Stimulated activated CD4-positive, alpha-beta T cell treated with anti-CD3 and anti-CD28 coated beads, Interleukin-1b, Interleukin-23, amount 100 ng/mL, for 24 hours (primary cell): ENCODE data around the gene MAP3K2.
A peak's percentile ranks its signal among the peaks of the same experiment; 100 is the strongest.

Source experiments
- DNase-seq, 4 experiments: peaks; one replicate each; pipeline ENCODE4 v3.0.0-alpha.2; 2020; ENCODE audit warnings: low read depth in 4 of 4, low spot score in 1 of 4

The MAP3K2 gene

DNA sequence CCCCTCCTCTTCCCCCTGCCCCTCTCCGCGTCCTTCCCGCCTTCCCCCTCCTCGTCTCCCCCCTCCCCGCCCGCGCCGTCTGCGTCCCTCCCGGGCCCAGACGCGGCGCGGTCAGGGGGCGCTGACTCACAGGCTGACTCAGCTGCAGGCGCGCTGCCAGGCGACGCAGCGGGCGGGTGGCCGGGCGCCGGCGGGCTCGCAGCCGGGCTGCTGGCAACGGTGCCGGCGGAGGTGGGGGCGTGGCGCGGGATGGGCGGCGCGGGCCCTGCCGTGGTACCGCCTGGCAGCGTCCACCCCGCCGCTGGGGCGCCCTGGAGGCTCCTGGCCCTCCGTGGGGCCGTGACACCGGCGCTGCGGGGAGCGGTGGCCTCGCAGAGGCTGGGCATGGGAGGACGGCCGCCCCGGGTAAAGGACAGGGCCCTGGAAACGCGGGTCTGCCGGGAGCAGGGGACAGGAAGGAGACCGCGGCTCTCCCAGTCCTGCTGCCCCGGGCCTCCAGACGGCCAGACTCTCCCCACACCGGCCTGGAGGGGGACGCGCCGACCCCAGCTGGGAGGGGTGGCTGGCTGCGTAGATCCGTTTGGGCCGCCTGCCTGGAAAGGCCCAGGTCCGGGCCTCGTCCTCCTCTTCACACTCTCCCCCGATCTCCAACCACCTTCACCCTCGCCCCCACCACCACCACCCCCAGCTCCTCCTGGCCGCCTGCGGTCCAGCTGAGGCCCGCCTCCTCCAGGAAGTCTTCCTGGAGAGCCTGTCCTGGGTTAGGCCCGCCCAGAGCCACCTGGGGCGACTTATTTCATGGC, 20.4 kb upstream of the MAP3K2 start:
- DNase-seq, result peak; percentile 74 to 88 (median 78)

- no peak for DNase-seq
Measured at GRCh38 chr2:127407661-127408003, 19.9 kb upstream of the MAP3K2 start.

GRCh38 chr2:127407091-127407490, 19.3 kb upstream of the MAP3K2 start:
- no peak for DNase-seq

DNA sequence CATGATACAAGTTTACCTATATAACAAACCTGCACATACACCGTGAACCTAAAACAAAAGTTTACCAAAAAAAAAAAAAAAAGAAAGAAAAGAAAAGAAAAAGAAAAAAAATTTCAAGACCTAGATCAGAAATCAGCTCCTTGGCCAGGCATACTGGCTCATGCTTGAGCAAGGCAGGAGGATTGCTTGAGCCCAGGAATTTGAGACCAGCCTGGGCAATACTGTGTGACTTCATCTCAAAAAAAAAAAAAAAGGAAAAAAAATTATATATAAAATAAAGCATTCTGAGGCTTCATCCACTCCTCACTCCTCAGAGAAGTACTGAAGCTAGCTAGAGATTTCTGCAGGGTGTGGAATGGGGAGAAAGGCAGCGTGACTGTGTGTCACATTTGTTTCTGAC, 18.7 kb upstream of the MAP3K2 start:
- no peak for DNase-seq

- no peak for DNase-seq
Measured at GRCh38 chr2:127405255-127405610, 17.5 kb upstream of the MAP3K2 start.

GRCh38 chr2:127404466-127405254, 16.9 kb upstream of the MAP3K2 start:
- DNase-seq, result no peak

- no peak for DNase-seq
Measured at GRCh38 chr2:127403460-127403859, 15.7 kb upstream of the MAP3K2 start.

DNA sequence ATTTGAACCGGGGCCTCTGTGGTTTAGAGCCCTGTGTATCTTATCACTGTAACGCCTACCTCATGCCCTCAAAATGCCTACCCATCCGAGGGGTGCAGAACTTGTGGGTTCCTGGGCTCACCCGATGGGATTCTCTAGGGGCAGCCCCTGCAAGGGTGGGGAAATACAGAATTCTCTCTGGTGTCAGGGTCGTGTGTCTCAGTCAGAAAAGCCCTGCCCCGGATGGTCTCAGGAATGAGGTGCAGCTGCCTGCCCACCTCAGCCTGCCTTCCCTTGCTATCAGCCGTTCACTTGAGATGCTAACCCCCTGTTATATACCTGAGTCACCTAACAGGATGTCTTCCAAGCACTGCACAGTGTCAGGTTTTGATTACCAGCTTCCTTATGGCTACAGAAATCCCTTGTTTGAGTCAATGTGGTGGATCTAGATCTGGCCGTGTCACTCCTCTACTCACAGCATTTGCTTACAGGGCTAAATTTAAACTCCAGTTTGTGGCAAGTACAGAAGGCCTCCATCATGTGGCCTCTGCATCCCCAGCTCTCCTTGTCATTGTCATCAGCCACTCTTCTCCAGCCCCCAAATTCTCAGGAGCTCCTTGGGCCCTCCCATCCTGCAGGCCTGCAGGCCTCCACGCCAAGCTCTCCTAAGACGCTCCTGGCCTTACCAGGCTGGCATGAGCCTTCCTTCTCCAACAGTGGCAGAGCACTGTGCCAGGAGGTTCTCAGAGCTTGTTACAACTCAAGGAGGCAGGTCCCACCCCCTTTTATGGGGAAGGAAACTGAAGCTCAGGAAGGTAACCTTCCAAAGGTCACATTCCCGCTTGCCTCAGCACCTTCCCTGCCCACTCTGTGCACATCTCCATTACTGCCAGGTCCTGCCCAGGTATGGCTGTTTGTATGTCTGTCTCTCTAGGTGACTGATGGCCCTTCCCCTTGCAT, 14.3 kb upstream of the MAP3K2 start:
- DNase-seq, result no peak

- no peak for DNase-seq
Measured at GRCh38 chr2:127400897-127401756, 13.4 kb upstream of the MAP3K2 start.

DNA sequence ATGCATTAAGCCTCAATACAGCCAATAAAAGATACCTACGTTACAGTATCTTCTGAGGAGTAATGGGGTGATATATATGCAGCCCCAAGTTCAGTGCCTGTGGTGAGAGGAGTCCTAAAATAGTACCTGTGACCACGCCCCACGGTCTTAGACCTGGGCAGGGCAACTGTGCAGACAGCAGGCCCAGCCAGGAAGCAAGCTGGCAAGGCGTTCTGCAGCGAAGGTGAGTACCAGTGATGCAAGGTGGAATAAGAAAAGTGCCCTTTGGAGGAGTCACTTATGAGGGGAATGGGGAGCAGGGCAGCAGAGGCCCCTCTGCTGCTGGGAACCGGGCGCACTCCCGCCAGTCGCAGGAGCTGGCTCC, 12.7 kb upstream of the MAP3K2 start:
- DNase-seq, result no peak

GRCh38 chr2:127398239-127398590, 10.4 kb upstream of the MAP3K2 start:
- DNase-seq, result no peak

- no peak for DNase-seq
Measured at GRCh38 chr2:127397568-127398238, 9.9 kb upstream of the MAP3K2 start.

GRCh38 chr2:127394492-127394891, 6.7 kb upstream of the MAP3K2 start:
- DNase-seq, result no peak

DNA sequence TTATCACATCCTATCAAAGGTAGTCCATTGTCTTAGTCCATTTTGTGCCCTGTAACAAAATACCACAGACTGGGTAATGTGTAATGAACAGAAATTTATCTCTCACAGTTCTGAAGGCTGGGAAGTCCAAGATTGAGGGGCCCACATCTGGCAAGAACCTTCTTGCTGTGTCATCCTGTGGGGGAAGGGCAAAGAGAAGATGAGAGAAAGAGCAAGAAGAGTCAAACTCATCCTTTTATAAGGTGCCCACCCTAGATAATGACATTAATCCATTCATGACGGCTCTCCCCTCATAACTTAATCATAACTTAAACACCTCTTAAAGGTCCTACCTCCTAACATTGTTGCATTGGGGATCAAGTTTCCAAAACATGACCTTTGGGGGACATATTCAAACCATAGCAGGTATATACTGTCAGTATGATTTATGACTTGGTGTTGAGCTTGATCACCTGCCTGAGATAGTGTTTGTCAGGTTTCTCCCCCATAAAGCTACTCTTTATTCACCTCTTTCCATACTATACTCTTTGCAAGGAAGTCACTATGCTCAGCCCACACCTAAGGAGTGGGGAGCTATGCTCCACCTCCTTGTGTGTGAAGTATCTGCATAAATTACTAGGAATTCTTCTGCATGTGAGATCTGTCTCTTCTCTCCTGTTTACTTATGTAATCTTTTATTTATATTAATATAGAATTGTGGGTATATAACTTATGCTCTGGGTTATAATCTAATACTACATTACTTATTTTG, 5.2 kb upstream of the MAP3K2 start:
- DNase-seq, result no peak

DNA sequence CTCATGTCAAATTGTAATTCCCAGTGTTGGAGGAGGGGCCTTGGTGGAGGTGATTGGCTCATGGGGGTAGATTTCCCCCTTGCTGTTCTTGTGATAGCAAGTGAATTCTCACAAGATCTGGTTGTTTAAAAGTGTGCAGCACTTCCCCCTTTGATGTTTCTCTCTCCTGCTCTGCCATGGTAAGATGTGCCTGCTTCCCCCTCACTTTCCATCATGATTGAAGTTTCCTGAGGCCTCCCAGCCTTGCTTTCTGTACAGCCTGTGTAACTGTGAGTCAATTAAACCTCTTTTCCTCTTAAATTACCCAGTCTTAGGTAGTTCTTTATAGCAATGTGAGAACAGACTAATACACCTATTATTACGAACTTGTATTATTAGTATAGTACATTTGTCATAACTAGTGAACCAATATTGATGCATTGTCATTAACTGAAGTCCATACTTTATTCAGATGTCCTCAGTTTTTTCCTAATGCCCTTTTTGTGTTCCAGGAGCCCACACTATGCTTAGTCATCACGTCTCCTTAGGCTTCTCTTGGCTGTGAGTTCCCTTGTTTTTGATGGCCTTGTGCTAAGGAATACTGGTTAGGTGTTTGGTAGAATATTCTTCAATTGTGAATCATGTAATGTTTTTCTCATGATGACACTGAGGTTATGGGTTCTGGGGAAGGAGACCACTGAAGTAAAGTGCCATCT, 4.5 kb upstream of the MAP3K2 start:
- DNase-seq, result no peak

GRCh38 chr2:127389778-127390435, 2.1 kb upstream of the MAP3K2 start:
- no peak for DNase-seq

- no peak for DNase-seq
Measured at GRCh38 chr2:127388423-127389164, 819 bp upstream of the MAP3K2 start.
